CD4-positive, CD25-positive, alpha-beta regulatory T cell (primary cell): Measurements from ENCODE around the gene RASGRF2. TPM values are rescaled to one million over a fixed set of nuclear protein-coding genes. Genes with fewer than 3 reads are reported as not detected.

Source experiments
- ATAC-seq, 2 donors: fragments of 150-1000 bp; cut with Tn5 transposase; one replicate each; pipeline ENCODE4 v1.10.0; 2021; ENCODE audit warnings: low read depth in 2 of 2, moderate number of reproducible peaks in 2 of 2, moderate library complexity in 1 of 2
- DNase-seq, 3 donors: peaks; one replicate each; pipeline versions ENCODE4 v3.0.0 to v3.0.0-alpha.2; 2012 to 2022; ENCODE audit warnings: mixed read lengths in 1 of 3
- H3K27ac ChIP-seq: one replicate; pipeline ENCODE4 v1.7.0; 2013; ENCODE audit warnings: mild to moderate bottlenecking, low read length; ENCODE audit not compliant: insufficient read depth, poor library complexity, severe bottlenecking
- H3K27me3 ChIP-seq: one replicate; pipeline ENCODE4 v1.7.0; 2013; ENCODE audit warnings: low read length; ENCODE audit not compliant: control insufficient read depth, insufficient read depth
- H3K36me3 ChIP-seq: one replicate; pipeline ENCODE4 v1.7.0; 2013; ENCODE audit warnings: mild to moderate bottlenecking, low read length, moderate library complexity; ENCODE audit not compliant: control insufficient read depth, insufficient read depth
- H3K4me1 ChIP-seq: 2 replicates; pipeline ENCODE4 v1.7.0; 2013; ENCODE audit warnings: mild to moderate bottlenecking, low read length; ENCODE audit not compliant: insufficient read depth, control insufficient read depth, poor library complexity, severe bottlenecking
- H3K4me3 ChIP-seq: one replicate; pipeline ENCODE4 v1.7.0; 2013; ENCODE audit warnings: low read depth, mild to moderate bottlenecking, low read length, moderate library complexity
- H3K9me3 ChIP-seq, 2 experiments: 1 replicate in 1 of 2; 2 replicates in 1 of 2; pipeline ENCODE4 v1.7.0; 2013; ENCODE audit warnings: low read length in 2 of 2, mild to moderate bottlenecking in 1 of 2, moderate library complexity in 1 of 2; ENCODE audit not compliant: control insufficient read depth in 2 of 2
- H3K27ac Mint-ChIP-seq, 3 donors: one replicate each; pipeline ENCODE4 v1.8.0; 2020 to 2022; ENCODE audit warnings: mild to moderate bottlenecking in 3 of 3, mixed read lengths in 3 of 3, moderate library complexity in 2 of 3
- H3K27me3 Mint-ChIP-seq: one replicate; pipeline ENCODE4 v1.8.0; 2022; ENCODE audit warnings: mild to moderate bottlenecking, mixed read lengths
- H3K36me3 Mint-ChIP-seq: one replicate; pipeline ENCODE4 v1.8.0; 2020; ENCODE audit warnings: mixed read lengths
- H3K4me1 Mint-ChIP-seq, 4 donors: one replicate each; pipeline ENCODE4 v1.8.0; 2020 to 2022; ENCODE audit warnings: mixed read lengths in 4 of 4, mild to moderate bottlenecking in 1 of 4
- H3K4me3 Mint-ChIP-seq, 4 donors: one replicate each; pipeline ENCODE4 v1.8.0; 2020 to 2022; ENCODE audit warnings: mild to moderate bottlenecking in 4 of 4, mixed read lengths in 4 of 4, moderate library complexity in 3 of 4
- H3K9me3 Mint-ChIP-seq, 7 donors: one replicate each; pipeline ENCODE4 v1.8.0; 2020 to 2022; ENCODE audit warnings: mixed read lengths in 7 of 7, mild to moderate bottlenecking in 3 of 7, moderate library complexity in 2 of 7
- polyA plus RNA-seq, 4 donors: library from polyadenylated mRNA; unstranded; fragments of 300-500 nt; fragmentation: Illumina TruSeq; gene quantifications; one replicate each; pipeline ENCODE4 v1.2.3, GENCODE V29; 2021
- total RNA-seq: library from RNA; stranded (reverse); gene quantifications from one replicate; pipeline ENCODE4 v1.2.3, GENCODE V29; 2022

The RASGRF2 gene
- total and polyA plus RNA-seq, 5 donors from 2014 or later = 3.9 to 10.3 (median 8.9) TPM

- Histone ChIP-seq H3K36me3 (no peaks in the 10 kb centered on the region), H3K27ac (no peak overlapping the region), H3K4me3 (no peak overlapping the region), H3K9me3 (no peaks in the 10 kb centered on the region), H3K27me3 (no peaks in the 10 kb centered on the region), H3K4me1 (no peaks in the 10 kb centered on the region)
- ATAC-seq (no peak), DNase-seq (no peak)
- H3K27me3 Mint-ChIP-seq = peaks cover 6% of the 10 kb centered on the region
- H3K9me3 Mint-ChIP-seq = peaks cover 0 to 4% (median 0%) of the 10 kb centered on the region in 7 donors
- no peaks in the 10 kb centered on the region for H3K36me3 Mint-ChIP-seq
- peak overlapping the region in 1 of 4 donors; percentile 18 for H3K4me3 Mint-ChIP-seq
- H3K4me1 Mint-ChIP-seq = peaks cover 0 to 16% (median 3%) of the 10 kb centered on the region in 4 donors
- peak overlapping the region in 2 of 3 donors; percentile 3 to 24 for H3K27ac Mint-ChIP-seq
These were observed 187.1 kb downstream of the RASGRF2 start for GRCh38 chr5:81147011-81147885.

- Histone ChIP-seq H3K36me3 (no peaks in the 10 kb centered on the region), H3K4me3 (peak overlapping the region; percentile 49), H3K27me3 (no peaks in the 10 kb centered on the region), H3K27ac (no peak overlapping the region), H3K4me1 (no peaks in the 10 kb centered on the region), H3K9me3 (no peaks in the 10 kb centered on the region)
- DNase-seq = peak in 2 of 3 donors; percentile 2 to 7
- Mint-ChIP-seq H3K27ac (peak overlapping the region in 2 of 3 donors; percentile 3 to 24), H3K36me3 (peaks cover 7% of the 10 kb centered on the region), H3K4me1 (peaks cover 0 to 16% (median 3%) of the 10 kb centered on the region in 4 donors), H3K27me3 (peaks cover 6% of the 10 kb centered on the region), H3K9me3 (peaks cover 0 to 5% (median 0%) of the 10 kb centered on the region in 7 donors), H3K4me3 (peak overlapping the region in 2 of 4 donors; percentile 4 to 18)
- ATAC-seq = peak in 1 of 2 donors; percentile 52
These were observed 187.9 kb downstream of the RASGRF2 start for GRCh38 chr5:81147886-81148571.

- H3K27ac Mint-ChIP-seq = no peak overlapping the region
- peaks cover 17% of the 10 kb centered on the region for H3K27me3 Mint-ChIP-seq
- no peak overlapping the region for H3K4me3 Mint-ChIP-seq
- Histone ChIP-seq H3K36me3 (no peaks in the 10 kb centered on the region), H3K27ac (no peak overlapping the region), H3K4me3 (no peak overlapping the region), H3K4me1 (no peaks in the 10 kb centered on the region), H3K9me3 (peaks cover 11% of the 10 kb centered on the region in 2 experiments), H3K27me3 (no peaks in the 10 kb centered on the region)
- ATAC-seq = no peak
- H3K36me3 Mint-ChIP-seq = peaks cover 17% of the 10 kb centered on the region
- DNase-seq = no peak
- H3K4me1 Mint-ChIP-seq = peaks cover 0 to 13% (median 3%) of the 10 kb centered on the region in 4 donors
- H3K9me3 Mint-ChIP-seq = peaks cover 0 to 20% (median 8%) of the 10 kb centered on the region in 7 donors
These were observed 191.4 kb downstream of the RASGRF2 start for GRCh38 chr5:81151546-81151945.

- ATAC-seq (no peak), DNase-seq (no peak)
- Mint-ChIP-seq H3K36me3 (peaks cover 17% of the 10 kb centered on the region), H3K27ac (no peak overlapping the region), H3K9me3 (peaks cover 0 to 20% (median 8%) of the 10 kb centered on the region in 7 donors), H3K4me1 (no peaks in the 10 kb centered on the region), H3K4me3 (no peak overlapping the region), H3K27me3 (peaks cover 26% of the 10 kb centered on the region)
- H3K27me3 ChIP-seq = no peaks in the 10 kb centered on the region
- no peaks in the 10 kb centered on the region for H3K36me3 ChIP-seq
- H3K4me1 ChIP-seq = no peaks in the 10 kb centered on the region
- no peak overlapping the region for H3K4me3 ChIP-seq
- no peak overlapping the region for H3K27ac ChIP-seq
- peaks cover 11 to 13% of the 10 kb centered on the region in 2 experiments for H3K9me3 ChIP-seq
These were observed 194.6 kb downstream of the RASGRF2 start for GRCh38 chr5:81154725-81155124.

- Histone ChIP-seq H3K36me3 (no peaks in the 10 kb centered on the region), H3K9me3 (peaks cover 11 to 13% of the 10 kb centered on the region in 2 experiments), H3K27me3 (no peaks in the 10 kb centered on the region), H3K4me3 (no peak overlapping the region), H3K27ac (no peak overlapping the region), H3K4me1 (no peaks in the 10 kb centered on the region)
- DNase-seq (no peak), ATAC-seq (no peak)
- no peak overlapping the region for H3K4me3 Mint-ChIP-seq
- no peak overlapping the region for H3K27ac Mint-ChIP-seq
- no peaks in the 10 kb centered on the region for H3K4me1 Mint-ChIP-seq
- peaks cover 0 to 20% (median 7%) of the 10 kb centered on the region in 7 donors for H3K9me3 Mint-ChIP-seq
- peaks cover 17% of the 10 kb centered on the region for H3K36me3 Mint-ChIP-seq
- H3K27me3 Mint-ChIP-seq = peaks cover 21% of the 10 kb centered on the region
These were observed 196.6 kb downstream of the RASGRF2 start for GRCh38 chr5:81156732-81157131.

- peaks cover 11% of the 10 kb centered on the region for H3K27me3 Mint-ChIP-seq
- no peak overlapping the region for H3K27ac ChIP-seq
- peaks cover 2 to 6% of the 10 kb centered on the region in 2 experiments for H3K9me3 ChIP-seq
- H3K4me3 ChIP-seq = no peak overlapping the region
- H3K36me3 Mint-ChIP-seq = no peaks in the 10 kb centered on the region
- no peaks in the 10 kb centered on the region for H3K36me3 ChIP-seq
- H3K27me3 ChIP-seq = no peaks in the 10 kb centered on the region
- no peaks in the 10 kb centered on the region for H3K4me1 ChIP-seq
- no peak overlapping the region for H3K4me3 Mint-ChIP-seq
- H3K27ac Mint-ChIP-seq = no peak overlapping the region
- DNase-seq (no peak), ATAC-seq (no peak)
- no peaks in the 10 kb centered on the region for H3K4me1 Mint-ChIP-seq
- H3K9me3 Mint-ChIP-seq = peaks cover 0 to 3% (median 0%) of the 10 kb centered on the region in 7 donors
These were observed 200.9 kb downstream of the RASGRF2 start for GRCh38 chr5:81161012-81161601.

- Histone ChIP-seq H3K36me3 (no peaks in the 10 kb centered on the region), H3K27me3 (no peaks in the 10 kb centered on the region), H3K27ac (no peak overlapping the region), H3K4me3 (no peak overlapping the region), H3K4me1 (no peaks in the 10 kb centered on the region), H3K9me3 (no peaks in the 10 kb centered on the region)
- DNase-seq = no peak
- ATAC-seq = no peak
- no peak overlapping the region for H3K4me3 Mint-ChIP-seq
- H3K36me3 Mint-ChIP-seq = peaks cover 1% of the 10 kb centered on the region
- peaks cover 5% of the 10 kb centered on the region for H3K27me3 Mint-ChIP-seq
- no peaks in the 10 kb centered on the region for H3K4me1 Mint-ChIP-seq
- peaks cover 0 to under 1% (median 0%) of the 10 kb centered on the region in 7 donors for H3K9me3 Mint-ChIP-seq
- no peak overlapping the region for H3K27ac Mint-ChIP-seq
These were observed 202.3 kb downstream of the RASGRF2 start for GRCh38 chr5:81162501-81162900.
